ENCODE measurements around the gene AK1.

DNA sequence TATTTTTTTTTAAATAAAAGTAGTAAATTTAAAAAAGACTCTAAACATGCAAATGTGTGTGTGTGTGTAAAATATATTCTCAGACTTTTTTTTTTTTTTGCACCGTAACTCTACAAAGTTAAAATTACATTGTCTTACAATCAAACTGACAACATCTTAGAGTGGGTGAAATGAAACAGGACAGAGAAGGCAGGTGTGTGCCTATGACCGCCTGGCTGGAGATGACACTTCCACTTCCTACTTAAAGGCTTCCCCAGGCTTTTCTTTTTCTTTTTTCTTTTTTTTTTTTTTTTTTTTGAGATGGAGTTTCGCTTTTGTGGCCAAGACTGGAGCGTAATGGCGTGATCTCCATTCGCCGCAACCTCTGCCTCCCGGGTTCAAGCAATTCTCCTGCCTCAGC lies 2.7 kb upstream of the AK1 start:
- TF ChIP-seq, protein P1, sequence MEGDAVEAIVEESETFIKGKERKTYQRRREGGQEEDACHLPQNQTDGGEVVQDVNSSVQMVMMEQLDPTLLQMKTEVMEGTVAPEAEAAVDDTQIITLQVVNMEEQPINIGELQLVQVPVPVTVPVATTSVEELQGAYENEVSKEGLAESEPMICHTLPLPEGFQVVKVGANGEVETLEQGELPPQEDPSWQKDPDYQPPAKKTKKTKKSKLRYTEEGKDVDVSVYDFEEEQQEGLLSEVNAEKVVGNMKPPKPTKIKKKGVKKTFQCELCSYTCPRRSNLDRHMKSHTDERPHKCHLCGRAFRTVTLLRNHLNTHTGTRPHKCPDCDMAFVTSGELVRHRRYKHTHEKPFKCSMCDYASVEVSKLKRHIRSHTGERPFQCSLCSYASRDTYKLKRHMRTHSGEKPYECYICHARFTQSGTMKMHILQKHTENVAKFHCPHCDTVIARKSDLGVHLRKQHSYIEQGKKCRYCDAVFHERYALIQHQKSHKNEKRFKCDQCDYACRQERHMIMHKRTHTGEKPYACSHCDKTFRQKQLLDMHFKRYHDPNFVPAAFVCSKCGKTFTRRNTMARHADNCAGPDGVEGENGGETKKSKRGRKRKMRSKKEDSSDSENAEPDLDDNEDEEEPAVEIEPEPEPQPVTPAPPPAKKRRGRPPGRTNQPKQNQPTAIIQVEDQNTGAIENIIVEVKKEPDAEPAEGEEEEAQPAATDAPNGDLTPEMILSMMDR (IDR thresholded peaks at IDR 0.05; ENCODE audit: control extremely low read depth in 1 of 3, insufficient read depth in 1 of 3, low read depth in 1 of 3, low read length in 3 of 3), result no peak
- TF ChIP-seq CBX8 (IDR thresholded peaks at IDR 0.05; ENCODE audit: borderline replicate concordance, low read depth, low read length), result no peak
- TF ChIP-seq YY1 (IDR thresholded peaks at IDR 0.05; ENCODE audit: low read depth, low read length), result no peak
- TF ChIP-seq, protein P2, sequence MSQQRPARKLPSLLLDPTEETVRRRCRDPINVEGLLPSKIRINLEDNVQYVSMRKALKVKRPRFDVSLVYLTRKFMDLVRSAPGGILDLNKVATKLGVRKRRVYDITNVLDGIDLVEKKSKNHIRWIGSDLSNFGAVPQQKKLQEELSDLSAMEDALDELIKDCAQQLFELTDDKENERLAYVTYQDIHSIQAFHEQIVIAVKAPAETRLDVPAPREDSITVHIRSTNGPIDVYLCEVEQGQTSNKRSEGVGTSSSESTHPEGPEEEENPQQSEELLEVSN (IDR thresholded peaks at IDR 0.05), result no peak
- no peak for TF ChIP-seq ATF3 (IDR thresholded peaks at IDR 0.05; ENCODE audit: insufficient read depth, low read depth, low read length)
- TF ChIP-seq GTF2F1 (IDR thresholded peaks at IDR 0.05; ENCODE audit: borderline replicate concordance, low read depth, low read length), result no peak

Data from H1 (cell line).